Inflammatory macrophage (primary cell): ENCODE data around the gene AUP1.
"Not testable (repeated sequence)": the region's sequence is repeated elsewhere in the genome, so short reads cannot be mapped to it uniquely, and the experiment has no call there.

Source experiments
- DNase-seq, 2 donors: peaks; one replicate each; pipeline ENCODE4 v3.0.0-alpha.2; 2020 to 2022
- total RNA-seq, 18 experiments: gene quantifications; one replicate each; lab custom pipeline; 2026; ENCODE audit warnings: mixed read lengths in 6 of 18, inconsistent platforms in 2 of 18; lab: John Stamatoyannopoulos, UW

AUP1 gene, protein sequence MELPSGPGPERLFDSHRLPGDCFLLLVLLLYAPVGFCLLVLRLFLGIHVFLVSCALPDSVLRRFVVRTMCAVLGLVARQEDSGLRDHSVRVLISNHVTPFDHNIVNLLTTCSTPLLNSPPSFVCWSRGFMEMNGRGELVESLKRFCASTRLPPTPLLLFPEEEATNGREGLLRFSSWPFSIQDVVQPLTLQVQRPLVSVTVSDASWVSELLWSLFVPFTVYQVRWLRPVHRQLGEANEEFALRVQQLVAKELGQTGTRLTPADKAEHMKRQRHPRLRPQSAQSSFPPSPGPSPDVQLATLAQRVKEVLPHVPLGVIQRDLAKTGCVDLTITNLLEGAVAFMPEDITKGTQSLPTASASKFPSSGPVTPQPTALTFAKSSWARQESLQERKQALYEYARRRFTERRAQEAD
- 67.5 to 157 (median 120) reads per million in 18 experiments for total RNA-seq

DNA sequence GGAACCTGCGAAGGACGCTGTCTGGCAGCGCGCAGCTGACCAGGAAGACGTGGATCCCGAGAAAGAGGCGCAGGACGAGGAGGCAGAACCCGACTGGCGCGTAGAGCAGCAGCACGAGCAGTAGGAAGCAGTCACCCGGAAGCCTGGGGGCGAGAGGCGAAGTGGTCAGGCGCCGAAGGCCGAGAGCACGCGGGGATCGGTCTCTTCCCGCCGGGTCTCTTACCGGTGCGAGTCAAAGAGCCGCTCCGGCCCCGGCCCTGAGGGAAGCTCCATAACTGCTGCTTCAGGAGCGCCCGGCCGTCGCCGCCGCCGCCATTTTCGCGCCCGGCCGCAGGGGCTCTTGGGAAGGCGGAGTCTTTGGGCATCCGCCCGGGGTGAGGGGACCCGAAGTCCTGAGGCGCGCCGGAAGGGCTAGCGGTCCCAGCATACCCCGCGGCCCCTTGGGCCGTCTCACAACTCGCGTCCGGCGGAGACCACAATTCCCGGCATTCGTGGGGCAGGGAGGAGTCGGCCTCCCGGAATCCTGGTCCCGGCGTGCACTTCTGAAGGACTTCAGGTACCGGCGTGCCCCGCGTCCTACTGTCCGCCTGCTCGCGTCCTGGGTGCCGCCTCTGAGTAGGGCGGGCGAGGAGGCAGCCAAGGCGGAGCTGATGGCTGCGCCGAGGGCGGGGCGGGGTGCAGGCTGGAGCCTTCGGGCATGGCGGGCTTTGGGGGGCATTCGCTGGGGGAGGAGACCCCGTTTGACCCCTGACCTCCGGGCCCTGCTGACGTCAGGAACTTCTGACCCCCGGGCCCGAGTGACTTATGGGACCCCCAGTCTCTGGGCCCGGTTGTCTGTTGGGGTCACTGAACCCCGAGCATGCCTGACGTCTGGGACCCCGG, at the start of gene AUP1, which contains the start of gene HTRA2:
TSS of gene AUP1 (minus strand) at position 350 of the 882 bp plus-strand sequence. CDS start at position 273, 77 bp downstream.
TSS of gene HTRA2 (plus strand) at position 577 of the 882 bp plus-strand sequence. CDS start at position 651, 74 bp downstream.
- peak; percentile 100 for DNase-seq

DNA sequence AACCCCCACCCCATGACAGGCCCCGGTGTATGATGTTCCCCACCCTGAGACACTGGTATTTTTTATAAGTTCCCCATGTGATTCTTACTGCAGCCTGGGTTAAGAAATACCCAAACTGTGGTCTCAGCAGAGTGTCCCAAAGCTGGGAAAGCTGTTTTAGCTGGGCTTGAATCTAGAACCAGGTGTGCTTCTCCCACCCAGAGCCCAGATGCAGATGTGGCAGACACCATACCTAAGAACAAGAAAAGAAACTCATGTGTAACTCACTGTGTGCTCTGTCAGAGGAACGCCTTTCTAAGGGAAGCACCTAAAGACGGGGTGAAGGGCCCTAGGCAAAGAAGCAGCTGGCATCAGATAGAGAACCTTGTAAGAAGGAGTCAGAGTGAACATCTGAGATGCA, 48.9 kb upstream of the AUP1 start:
- DNase-seq, result peak in 1 of 2 donors; percentile 55

DNA sequence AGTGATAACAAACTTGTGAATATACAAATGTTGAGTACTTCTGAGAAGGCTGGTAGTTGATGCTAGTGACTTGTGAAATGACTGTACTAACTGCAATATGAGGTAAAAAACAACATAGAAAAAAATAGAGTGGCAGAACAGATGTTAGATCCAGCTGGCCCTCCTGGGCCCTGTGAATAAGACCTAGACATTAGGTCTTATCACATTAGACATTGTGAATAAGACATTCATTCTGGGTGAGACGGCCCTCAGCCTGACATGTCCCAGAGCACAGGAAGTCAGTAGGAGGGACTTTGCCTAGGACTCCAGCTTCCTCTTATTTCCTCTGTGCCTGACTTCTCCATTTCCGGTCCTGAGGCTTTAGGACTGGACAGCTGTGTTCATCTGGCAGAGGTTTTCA, 47.9 kb upstream of the AUP1 start:
- DNase-seq, result peak; percentile 88 to 92

DNA sequence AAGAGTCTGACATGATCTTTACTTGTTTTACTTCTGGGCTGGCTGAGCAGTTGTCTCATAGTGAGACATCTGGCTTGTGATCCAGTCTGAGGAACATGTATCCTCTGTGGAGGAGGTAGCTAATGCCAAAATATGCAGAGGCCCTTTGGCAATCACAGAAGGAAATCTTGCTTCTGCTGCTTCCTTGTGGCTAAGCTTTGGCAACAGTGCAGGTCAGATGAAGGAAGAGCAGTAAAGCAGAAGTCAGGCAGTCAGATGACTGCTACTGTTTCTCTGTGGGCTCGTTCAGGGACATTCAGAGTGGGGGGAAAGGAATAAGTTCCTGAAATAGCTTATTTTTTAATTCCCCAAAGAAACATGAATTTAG, 47.3 kb upstream of the AUP1 start:
- peak; percentile 97 to 98 for DNase-seq

DNA sequence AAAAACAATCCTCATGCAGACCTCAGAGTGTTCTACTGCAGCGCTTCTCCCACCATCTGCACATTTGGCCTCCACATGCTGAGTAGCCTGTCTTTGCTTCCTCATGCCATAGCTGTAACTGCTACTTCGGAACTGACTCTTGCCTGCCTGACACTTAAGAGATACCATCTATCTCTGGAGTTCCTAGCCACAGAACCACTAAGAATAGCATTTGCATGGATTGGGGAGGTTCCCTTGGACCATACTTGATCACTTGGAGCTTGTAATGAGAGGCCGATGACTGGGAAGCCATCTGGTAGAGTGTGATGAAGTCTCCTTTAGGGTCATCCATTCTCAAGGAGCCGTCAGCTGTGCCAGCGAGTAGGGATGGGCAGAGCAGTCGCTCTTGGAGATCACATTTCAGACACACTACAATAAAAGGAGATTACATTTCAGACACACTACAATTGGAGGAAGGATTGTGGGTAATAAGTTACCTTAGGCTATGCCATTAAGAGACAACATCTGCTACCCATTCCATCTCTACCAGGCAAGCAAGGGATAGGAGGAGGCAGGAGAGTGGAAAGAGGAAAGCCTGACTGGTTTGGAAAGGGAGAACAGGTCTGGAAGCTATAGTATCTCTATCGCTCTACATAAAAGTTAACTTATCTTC, 46.8 kb upstream of the AUP1 start:
- DNase-seq, result peak; percentile 40 to 66

DNA sequence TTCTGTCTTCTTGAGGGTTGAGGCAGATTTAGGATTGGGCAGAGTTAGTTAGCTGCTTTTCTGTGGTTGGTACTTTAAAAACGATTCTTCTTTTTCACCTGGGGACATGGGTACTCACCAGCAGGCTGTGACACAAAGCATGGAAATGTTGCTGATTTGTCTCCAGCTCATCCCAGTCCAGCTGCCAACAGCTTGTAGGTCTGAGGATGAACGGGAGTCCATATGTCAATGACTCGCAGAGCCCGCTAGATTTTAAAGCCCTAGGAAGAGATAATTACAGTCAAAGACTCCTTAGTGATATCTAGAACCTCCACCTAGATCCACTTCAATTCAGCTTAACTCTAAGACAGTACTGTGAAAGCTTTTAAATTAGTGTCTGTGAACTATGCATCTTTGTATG, 45.8 kb upstream of the AUP1 start:
- DNase-seq, result no peak

DNA sequence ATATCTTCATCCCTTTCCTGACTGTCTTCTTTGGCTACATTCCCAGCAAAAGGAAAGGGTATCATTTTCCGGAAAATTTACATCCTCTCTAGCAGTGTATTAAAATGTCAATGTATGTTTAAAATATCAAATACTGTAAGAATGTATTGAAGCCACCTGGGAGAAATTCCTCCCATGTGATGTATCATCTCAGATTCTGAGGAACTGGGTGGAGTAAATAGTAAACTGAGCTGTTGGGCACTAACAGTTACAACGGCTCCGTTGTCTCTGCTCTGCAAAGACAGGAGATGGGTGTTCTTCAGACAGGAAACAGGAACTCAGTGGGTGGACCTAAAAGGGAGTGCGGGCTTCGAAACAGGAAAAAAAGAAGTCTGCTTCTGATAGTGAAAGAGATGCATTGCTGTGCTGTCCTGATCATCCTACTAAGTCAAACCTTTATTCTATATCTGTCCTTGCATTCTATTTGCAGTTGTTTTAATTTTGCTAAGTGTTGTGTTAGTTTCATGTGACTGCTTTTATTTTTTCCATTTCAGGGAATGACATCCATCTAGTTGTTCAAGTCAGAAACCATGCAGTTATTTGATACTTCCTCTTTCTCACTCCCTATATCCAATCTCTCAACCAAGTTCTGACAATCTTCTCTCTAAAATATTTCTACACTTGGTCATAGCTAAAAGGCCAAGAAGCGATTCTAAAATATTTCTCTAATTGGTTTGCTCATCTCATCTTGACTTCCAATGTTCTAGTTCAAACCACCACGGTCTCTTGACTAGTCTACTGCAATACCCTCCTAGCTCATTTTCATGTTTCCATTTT, 44.4 kb upstream of the AUP1 start:
- DNase-seq, result peak; percentile 83 to 85

DNA sequence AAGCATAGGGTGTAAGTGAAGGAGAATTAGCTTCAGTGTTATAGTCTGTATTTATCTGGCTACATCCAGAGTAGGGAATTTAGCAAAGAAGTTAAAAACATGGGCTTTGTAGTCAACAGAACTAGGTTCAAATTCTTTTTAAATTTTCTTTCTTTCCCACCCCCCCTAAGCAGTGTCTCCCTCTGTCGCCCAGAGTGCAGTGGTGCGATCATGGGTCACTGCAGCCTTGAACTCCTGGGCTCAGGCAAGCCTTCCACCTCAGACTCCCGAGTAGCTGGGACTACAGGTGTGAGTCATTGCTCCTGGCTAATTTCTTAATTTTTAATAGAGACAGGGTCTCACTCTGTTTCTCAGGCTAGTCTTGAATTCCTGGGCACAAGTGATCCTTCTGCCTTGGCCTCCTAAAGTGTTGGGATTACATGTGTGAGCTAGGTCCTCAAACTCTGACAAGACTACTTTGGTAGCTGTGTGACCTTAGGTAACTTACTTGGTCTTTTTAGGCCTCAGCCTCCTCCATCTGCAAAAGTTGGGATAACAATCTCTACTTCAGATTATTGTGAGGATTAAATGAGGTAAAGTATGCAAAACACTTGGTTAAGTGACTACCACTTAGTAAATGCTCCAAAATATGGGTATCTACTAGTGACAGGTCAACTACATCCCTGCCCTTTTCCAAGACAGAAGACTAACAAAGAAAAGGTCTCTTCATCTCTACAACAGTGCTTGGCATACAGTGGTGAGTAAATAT, 42.8 kb upstream of the AUP1 start:
- DNase-seq, result no peak

DNA sequence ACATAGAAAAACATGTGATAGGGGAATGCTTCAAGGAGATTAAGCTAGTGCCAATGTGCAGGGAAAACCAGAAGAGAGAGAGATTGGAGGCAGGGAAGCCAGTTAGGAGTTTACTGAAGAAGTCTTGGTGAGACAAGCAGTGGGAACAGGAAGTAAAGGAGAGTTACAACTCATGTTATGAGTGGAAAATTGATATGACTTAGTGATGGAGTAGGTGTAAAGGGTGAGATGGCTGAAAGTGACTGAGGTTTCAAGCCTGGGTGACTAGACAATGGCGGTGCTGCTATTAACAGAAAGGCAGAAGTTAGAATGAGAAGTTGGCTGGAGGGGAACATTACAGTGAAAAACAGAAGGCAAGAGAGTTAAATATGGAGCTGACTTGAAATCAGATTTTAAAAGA, 41.6 kb upstream of the AUP1 start:
- peak; percentile 72 to 82 for DNase-seq

DNA sequence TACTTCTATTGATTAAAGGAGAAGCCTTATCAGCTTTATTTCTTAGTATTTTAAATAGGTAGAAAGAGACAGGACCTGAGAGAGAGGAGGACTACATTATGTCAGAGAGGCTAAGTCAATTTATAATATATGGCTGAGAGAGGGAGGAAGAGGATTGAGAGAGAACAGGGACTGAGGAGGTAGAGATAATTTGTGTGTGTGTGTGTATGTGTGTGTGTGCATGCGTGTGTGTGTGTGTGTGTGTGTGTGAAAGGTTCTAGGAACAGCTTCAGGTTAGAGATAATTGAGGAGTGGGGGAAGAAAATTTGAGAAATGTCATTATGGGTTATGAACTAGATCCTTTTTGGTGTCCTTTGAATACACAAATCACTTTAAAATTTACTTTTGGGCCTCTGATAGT, 40.2 kb upstream of the AUP1 start:
- no peak for DNase-seq

DNA sequence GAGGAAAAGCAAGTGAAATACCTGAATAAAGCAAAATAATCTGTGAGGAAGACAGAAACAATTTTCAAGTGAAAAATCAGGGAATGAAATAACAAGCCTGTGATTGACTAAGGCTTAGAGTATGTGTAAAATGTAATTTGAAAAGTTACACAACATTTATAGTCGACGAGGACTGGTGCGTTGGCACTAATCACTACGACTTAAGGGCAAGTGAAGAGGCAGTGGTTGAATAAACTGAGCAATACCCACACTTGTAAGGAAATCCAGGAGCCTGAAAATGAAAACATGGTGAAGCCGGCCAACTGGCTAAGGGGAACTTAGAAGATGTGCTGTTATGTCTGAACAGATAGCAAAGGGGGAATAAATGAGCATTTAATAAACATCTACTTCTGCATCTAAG, 38.4 kb upstream of the AUP1 start:
- peak; percentile 48 to 60 for DNase-seq

DNA sequence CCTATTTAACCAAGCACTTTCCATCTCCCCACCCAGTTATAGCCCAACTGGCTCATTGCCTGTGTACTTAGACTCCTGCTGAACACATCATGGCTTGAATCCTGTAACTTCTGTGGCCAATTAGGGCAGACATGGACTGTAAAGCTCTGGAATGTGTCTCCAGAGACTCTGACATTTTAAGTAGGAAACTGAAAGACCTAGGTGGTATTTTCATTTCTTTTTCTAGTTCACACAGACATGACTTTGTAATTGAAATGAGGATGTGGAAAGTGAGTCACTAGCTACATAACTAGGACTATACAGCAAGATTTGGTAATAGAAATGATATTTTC, 37.2 kb upstream of the AUP1 start:
- DNase-seq, result peak; percentile 30 to 56

DNA sequence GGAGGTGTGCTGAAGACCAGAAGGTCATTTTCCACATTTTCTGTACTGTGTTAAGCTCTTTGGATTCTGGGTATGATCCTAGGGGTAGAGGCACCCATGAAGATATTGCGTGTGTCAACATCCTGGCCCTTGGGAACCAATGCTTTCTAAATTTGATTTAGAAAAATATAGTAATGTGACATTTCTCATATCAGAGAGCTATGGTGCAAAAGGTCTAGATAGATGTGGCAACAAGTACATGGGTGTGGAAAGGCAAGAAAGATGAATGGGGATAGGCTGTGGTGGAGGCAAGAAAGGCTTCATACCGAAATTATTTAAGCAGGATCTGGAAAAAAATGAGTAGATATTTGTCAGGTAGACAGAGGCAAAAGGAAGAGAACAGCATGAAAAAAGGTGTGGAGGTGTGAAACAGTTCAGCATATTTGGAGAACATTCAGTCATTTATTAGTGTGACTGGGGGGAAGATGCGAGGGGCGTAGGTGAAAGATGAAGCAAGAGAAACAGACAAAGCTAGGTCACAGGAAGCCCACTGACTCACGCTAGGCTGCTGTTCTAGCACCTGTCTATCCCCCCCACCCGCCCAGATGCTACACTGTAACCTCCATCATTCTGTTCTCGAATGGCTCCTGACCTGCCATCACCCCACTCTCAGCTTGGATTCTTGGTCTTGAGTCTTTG, 36.7 kb upstream of the AUP1 start:
- DNase-seq, result peak; percentile 30 to 55

DNA sequence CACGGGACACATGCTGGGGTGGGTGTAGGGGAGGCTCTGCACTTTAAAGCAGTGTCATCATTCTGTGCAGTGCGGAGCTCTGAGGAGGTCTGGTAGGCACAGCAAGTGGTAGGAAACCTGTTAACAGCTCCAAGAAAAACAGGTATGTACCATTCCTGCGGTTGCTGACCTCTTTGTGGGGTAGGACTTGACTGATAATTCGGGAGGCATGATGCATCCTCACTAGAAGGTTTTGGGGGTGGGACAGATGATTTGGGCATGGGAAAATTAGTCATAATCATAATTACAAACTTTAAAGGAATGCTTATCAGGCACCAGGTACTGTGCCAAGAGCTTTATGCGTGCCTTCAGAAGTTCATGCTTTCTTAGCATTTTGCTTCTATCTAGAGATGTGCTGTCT, 34.7 kb upstream of the AUP1 start:
- no peak for DNase-seq

DNA sequence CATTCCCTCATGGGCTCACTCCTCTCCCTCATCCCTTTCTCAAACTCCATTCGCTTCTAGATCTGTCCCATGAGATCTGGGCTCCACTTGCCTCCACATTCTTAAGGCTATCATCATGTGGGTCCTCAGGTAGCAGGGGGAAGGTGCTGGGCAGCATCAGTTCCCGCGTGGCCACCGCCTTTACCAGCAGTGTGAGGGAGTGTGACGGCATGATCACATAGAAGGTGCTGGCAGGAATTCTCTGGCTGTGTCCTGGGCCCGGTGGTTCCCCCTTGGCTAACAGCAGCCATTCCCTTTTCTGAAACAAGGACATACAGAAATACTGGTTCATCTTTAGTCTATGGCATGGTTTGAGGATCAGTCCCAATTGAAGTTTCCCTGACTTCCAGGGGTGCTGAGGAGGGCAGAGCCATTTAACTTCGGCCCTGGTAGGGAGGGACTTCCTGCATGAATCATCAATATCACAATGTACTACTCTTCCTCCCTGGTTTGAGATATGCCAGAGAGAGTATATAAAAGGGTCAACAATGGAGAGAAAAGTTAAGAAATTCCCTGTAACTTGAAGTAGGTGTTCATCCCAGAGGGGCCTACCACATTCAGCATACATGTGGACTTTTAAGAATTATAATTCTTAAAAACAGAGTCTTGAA, 32.7 kb upstream of the AUP1 start:
- DNase-seq, result peak in 1 of 2 donors; percentile 26

DNA sequence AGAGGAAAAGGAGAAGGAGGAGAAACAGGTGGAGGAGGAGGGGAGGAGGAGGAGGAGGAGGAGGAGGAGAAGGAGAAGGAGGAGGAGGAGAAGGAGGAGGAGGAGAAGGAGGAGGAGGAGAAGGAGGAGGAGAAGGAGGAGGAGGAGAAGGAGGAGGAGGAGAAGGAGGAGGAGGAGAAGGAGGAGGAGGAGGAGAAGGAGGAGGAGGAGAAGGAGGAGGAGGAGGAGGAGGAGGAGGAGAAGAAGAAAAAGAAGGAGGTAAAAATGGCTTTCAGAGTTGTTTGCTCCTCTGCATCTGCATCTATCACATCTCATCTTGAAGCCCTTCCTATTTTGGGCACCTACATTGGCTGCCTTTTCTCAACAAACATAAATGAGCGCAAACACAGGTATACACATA, 31.5 kb upstream of the AUP1 start:
- not testable (repeated sequence) for DNase-seq

DNA sequence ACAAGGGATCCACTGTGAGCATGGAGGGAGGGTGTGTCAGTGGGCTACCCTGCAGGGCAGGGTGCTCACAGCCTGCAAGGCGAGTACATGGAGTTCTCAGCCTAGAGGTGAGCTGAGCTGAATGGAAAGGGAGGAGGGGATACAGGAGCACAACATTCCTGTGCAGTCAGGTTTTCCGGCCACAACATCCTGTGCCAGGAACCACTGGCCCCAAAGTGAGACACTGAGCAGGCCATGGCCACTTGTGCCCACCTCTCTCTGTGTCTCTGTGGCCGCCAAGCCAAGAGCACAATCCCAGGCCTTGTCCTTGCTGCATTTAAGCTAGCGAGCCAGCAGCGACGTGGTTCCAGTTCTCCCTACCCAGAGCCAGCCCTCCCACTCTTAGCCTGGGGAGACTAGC, 31.1 kb upstream of the AUP1 start:
- peak in 1 of 2 donors; percentile 46 for DNase-seq

DNA sequence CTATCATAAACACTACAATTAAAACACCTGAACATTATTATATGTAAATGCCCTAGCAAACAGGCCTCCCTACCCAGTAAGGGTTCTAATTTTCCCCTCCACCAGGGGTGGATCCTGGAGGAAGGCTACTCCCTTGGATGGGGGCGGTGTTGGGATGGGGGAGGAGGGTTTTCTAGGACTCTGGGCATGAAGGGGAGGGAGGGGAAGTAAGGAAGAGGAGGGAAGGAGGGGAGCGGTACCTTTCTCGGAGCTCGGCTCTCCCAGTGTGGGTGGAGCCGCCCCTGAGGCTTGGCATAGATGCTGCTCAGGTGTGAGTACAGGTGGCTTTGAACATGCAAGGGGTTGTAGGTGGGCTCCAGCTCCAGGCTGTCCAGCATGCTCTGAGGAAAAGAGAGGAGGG, 30.4 kb upstream of the AUP1 start:
- no peak for DNase-seq

DNA sequence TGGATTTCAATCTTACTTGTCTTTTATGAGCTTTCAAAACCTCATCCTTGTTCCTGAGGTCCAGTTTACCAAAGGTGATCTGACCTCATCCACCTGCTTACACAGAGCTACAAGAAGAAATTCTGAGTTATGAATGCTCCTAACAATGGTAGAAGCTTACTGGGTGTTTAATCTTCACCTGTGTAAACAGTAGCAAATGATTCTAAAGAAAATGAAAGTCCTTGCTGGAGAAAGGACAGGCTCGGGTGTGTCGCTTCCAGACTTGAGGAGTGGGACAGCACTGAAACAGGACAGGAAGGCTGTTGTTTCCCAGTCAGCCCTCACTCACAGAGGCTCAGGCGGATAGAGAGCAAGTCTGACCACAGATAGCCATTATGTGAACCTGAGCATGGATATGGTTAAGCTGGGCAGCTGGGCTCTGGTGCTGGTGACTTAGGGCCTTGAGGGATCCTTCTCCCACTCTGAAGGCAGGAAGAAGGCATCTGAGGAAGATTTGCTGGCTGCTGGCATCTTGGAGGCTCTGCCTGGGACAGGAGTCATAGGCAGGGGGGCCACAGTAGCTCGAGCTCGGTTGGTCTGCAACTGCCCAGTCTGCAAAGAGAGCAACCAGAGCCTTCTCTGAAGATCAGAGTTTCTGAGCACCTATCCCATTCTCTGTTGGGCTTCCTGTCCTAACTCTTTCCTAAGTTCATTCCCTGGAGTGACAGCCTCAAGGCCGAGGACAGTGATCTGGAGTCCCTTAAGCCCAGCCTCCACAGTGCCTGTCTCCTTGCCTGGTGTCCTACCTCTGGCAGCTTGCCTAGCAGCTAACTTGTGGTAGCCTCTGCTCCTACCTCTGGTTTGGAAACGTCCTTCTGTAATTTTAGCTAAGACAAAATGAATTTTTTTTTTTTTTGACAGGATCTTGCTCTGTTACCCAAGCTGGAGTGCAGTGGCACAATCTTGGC, 29.1 kb upstream of the AUP1 start:
- no peak for DNase-seq
